ENCODE results near the gene TIMM22.

The TIMM22 gene

GRCh38 chr17:1002771-1003555 lies 6.0 kb downstream of the TIMM22 start:
- peak; percentile 46 for DNase-seq

GRCh38 chr17:1003633-1003971 lies 6.7 kb downstream of the TIMM22 start:
- peak; percentile 36 for DNase-seq

- DNase-seq: peak; percentile 35
Observed at GRCh38 chr17:1003972-1004768, 7.2 kb downstream of the TIMM22 start.

- DNase-seq: no peak
Observed at GRCh38 chr17:1004769-1005295, 7.9 kb downstream of the TIMM22 start.

GRCh38 chr17:1005361-1005946 lies 8.5 kb downstream of the TIMM22 start:
- DNase-seq: peak; percentile 86

GRCh38 chr17:1006054-1006453 lies 9.1 kb downstream of the TIMM22 start:
- peak; percentile 46 for DNase-seq

- DNase-seq: peak; percentile 44
Observed at GRCh38 chr17:1007310-1008007, 10.5 kb downstream of the TIMM22 start.

GRCh38 chr17:1008008-1008761 lies 11.3 kb downstream of the TIMM22 start:
- peak; percentile 92 for DNase-seq

GRCh38 chr17:1009229-1010085 lies 12.5 kb downstream of the TIMM22 start:
- DNase-seq: peak; percentile 34

- peak; percentile 32 for DNase-seq
Observed at GRCh38 chr17:1010086-1010450, 13.1 kb downstream of the TIMM22 start.

GRCh38 chr17:1010586-1010985 lies 13.7 kb downstream of the TIMM22 start:
- DNase-seq: no peak

GRCh38 chr17:1011138-1011537 lies 14.2 kb downstream of the TIMM22 start:
- DNase-seq: no peak

GRCh38 chr17:1011760-1012735 lies 15.1 kb downstream of the TIMM22 start:
- peak; percentile 28 for DNase-seq

- peak; percentile 26 for DNase-seq
Observed at GRCh38 chr17:1012823-1013728, 16.1 kb downstream of the TIMM22 start.

GRCh38 chr17:1013729-1014090 lies 16.8 kb downstream of the TIMM22 start:
- no peak for DNase-seq

GRCh38 chr17:1018547-1018946 lies 21.6 kb downstream of the TIMM22 start:
- DNase-seq: no peak

- DNase-seq: no peak
Observed at GRCh38 chr17:1019451-1019850, 22.5 kb downstream of the TIMM22 start.

GRCh38 chr17:1021147-1021546 lies 24.2 kb downstream of the TIMM22 start:
- DNase-seq: no peak

Measured in left hindlimb (tissue), 1 donor.